NCI-H146 (cell line): ENCODE data around the gene TEAD4.
A peak's percentile ranks its signal among the peaks of the same experiment; 100 is the strongest.

ENCODE experiments used
- DNase-seq: peaks from one replicate; lab custom pipeline; 2025; lab: John Stamatoyannopoulos, UW

The TEAD4 gene

DNA sequence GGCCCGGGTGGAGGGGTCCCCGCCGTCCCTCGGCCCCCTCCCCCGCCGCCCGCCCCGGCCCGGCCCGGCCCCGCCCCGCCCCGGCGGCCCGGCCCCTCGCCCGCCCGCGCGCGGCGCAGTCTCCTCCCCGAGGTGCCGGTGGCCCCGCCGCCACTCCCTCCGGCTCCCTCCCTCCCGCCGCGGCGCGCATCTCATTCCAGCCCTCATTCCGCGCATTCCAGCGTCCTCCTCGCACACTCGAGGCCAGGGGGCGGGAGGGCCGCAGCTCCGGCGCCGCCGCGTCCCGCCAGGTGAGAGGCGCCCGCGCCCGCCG, at the start of gene TEAD4:
TEAD4 (plus strand) TSS at position 206 of the 313 bp plus-strand sequence.
- peak; percentile 81 for DNase-seq

DNA sequence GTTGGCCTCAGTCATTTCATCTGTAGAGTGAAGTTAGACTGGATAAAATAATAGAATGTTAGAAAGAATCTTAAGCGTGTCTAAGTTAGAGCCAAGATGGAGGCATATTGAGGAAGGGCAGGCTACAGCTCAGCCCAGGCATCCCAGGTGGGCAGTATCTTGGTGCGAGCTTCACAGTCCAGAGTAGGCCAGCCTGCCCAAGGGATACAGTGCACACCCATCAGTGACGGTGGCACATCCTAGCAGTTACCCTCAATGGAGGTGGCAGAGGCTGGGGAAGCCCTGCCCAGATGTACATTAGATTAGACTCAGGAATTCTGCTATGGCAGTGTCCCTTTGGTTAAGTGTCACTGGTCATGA, 47.0 kb upstream of the TEAD4 start:
- DNase-seq = no peak

DNA sequence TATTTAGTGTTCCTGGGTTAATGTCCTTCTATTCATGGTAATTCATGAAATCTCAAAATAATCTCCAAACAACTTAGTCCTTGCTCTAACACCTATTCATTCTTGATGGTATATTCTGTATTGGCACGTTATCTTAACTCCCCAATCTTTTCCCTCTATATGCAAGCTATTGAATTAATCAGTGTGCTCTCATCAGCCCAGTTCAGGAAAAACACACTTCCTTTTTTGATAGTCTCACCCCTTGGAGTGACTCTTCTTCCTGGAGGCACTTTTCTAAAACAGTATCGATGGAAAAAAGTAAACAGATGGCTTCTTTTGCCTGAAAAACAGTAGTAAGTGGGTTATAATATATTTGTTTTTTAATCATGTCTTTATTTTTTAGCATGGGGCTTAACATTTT, 39.9 kb upstream of the TEAD4 start:
- DNase-seq = no peak

DNA sequence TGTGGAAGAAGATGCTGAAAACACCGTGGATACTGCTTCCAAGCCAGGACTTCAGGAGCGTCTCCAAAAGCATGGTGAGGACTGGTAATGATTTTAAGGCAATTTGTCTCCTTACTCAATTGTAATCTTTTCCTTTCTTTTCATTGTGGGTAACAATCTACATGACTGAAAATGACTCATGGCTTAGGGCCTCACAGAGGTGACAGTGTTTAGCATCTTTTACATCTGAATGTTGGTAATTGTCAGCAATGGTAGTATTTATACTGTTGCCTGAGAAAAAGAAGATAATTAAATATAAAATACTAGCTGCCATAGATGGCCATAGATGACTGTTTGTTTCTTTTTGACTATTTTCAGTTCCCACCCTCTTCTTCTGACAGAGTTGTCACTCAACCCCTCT, 36.9 kb upstream of the TEAD4 start:
- no peak for DNase-seq

DNA sequence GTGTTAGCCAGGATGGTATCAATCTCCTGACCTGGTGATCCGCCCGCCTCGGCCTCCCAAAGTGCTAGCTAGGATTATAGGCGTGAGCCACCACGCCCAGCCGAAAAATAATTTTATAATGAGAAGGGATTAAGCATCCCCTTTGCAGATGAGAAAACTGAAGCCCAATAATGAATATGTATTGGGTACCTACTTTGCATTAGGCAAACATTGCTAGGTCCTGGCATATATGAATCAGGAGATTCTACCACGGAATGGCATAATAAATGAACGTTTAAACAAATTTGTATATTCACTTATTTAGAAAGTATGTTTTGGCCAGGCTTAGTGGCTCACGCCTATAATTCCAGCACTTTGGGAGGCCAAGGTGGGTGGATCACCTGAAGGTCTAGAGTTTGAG, 36.1 kb upstream of the TEAD4 start:
- no peak for DNase-seq

DNA sequence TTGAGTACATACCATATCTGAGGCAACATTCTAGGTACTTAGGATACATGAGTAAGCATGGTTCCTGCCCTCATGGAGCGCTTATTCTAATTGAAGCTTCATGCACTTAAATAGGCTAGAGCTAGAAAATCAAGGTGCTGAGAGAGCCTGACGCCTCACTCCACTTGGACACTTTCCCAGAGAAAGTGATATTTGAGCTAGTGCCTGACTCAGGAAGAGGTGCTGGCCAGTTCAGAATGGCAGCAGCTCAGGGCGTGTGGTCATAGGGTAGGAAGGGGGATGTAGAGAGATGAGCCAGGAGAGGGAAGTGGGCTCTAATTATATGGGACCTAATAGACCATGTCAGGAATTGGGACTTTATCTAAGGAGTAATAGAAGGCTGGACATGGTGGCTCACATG, 35.2 kb upstream of the TEAD4 start:
- no peak for DNase-seq

DNA sequence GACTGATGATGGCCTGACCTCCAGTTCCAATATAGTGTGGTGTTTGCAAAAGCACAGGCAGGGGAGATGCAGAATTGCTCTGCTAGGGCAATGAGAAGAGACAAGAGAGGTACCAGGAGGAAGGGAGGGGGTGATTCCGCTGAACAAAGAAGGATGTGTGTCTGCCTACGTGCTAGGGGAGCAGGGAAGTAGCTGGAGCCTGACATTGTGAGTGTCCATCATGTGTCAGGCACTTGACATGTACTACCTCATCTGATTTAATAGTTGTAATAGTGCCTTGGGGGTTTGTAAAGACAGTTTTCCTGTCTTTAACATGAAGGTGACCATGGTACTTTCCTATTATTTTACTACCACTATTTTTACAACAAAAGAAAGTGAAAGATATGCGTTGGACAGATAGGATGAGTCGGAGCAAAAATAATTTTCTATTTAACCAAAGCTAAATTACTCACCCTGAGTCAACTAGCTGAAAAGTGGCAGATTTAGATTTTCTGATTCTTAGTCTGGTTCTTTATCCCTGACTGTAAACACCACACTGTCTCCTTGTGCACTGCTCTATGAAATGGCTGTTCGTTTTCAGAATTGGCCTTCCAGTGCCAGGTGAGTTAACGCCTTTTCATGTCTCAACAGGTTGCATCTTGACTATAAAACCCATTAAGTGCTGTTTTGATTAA, 33.7 kb upstream of the TEAD4 start:
- DNase-seq = no peak

DNA sequence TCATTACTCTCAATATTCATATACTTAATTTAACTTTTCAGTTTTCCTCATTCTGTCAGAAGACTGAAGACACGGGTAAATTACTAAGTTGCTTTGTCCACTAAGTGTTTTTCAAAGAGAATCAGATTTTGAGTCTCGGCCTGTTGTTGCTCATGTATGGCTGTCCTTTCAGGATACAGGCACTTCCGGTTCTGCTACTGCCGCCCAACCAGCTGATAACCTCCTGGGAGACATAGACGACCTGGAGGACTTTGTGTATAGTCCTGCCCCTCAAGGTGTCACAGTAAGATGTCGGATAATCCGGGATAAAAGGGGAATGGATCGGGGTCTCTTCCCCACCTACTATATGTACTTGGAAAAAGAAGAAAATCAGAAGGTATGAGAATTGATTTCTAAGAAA, 28.3 kb upstream of the TEAD4 start:
- DNase-seq = no peak

DNA sequence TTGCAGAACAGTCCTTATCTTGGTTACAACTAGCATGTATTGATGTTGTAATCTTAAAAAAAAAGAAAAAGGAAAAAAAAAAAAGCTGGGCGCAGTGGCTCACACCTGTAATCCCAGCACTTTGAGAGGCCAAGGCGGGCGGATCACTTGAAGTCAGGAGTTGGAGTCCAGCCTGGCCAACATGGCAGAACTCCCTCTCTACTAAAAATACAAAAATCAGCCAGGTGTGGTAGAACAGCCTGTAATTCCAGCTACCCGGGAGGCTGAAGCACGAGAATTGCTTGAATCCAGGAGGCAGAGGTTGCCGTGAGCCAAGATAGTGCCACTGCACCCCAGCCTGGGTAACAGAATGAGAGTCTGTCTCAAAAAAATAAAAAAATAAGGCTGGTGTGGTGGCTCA, 25.6 kb upstream of the TEAD4 start:
- no peak for DNase-seq

DNA sequence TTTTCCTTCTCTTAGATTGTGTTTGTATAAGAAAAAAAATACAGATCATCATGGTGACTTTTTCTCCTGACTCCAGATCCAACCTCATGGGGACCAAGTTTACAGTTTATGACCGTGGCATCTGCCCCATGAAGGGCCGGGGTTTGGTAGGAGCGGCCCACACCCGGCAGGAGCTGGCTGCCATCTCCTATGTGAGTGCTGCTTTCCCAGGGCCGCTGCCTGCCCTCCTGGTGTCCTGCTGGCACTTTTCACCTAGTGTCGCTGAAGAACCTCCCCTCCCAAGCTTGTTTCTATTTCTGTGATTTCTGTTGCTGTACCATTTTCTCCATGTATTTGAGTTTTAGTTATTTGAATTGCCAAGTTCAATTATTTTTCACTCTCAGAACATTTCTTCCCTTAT, 24.8 kb upstream of the TEAD4 start:
- no peak for DNase-seq

DNA sequence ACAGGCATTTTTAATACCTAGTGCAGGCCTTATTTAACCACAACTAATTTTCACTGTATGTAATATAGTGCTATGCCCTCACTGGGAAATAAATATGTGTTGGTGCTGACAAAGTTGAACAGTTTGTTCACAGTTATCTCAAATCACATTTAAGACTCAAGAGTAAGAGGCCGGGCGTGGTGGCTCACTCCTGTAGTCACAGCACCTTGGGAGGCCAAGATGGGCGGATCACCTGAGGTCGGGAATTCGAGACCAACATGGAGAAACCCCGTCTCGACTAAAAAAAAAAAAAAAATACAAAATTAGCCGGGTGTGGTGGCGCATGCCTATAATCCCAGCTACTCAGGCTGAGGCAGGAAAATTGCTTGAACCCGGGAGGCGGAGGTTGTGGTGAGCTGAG, 22.9 kb upstream of the TEAD4 start:
- no peak for DNase-seq

DNA sequence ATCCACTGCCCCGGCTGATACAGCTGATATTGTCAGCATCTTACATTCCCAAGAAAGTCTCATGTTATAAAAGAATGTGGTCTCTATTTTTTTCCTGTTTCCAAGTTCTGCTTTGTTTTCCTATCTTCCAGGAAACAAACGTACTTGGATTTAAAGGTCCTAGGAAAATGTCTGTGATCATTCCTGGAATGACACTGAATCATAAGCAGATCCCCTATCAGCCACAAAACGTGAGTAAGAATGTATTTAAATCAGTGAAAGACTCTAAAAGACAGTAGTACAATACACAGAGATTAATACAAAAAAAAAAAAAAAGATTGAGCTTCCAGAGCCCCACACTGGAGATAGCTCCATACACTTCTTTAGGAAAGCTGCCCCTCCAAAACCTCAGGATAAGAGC, 21.7 kb upstream of the TEAD4 start:
- DNase-seq = no peak

DNA sequence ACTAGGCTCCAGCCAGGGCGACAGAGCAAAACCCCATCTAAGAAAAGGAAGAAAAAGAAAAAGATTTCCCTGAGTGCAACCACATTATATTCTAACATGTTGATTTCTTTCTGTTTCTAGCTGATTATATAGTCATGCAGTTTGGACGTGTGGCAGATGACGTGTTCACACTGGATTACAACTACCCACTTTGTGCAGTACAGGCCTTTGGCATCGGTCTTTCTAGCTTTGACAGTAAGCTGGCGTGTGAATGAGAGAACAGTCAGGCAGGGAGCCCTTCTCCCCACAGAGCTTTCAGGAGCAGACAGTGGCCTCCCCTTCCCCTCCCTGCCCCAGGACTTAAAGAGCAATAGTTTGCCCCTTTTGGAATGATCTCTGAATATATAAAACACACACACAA, 20.0 kb upstream of the TEAD4 start:
- DNase-seq = no peak

DNA sequence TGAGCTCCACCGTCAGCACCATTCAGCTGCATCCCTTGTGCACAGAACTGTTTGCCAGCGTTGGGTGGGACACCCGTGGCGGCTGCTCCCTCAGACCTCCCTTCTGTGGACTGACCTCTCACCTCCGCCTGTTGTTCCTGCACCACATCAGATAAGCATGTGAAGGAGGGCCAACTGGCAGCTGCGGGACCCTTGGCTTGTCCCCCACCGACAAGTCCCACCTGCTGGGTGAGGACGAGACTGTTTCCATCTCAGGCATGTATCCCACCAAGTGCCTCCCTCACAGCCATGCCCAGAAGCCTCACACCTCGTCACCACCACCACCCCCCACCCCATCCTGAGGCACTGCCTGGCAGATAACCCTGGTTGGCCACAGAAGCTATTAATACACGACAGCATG, 18.6 kb upstream of the TEAD4 start:
- peak; percentile 67 for DNase-seq

DNA sequence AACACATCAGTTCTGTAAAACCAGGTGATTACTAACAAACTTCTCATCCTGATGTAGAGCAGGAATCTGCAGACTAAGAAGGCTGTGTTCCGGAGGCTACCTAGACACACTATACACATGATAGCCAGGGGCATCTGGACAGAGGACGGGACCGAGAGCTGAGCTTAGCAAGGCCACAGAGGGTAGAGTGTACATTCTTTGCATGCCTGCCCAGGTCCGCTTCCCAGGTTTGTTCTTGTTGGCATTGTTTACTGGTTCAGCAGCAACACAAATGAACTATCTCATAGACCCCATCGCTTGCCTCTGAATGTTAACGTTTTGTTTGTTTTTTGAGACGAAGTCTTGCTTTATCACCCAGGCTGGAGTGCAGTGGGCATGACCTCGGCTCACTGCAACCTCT, 17.7 kb upstream of the TEAD4 start:
- no peak for DNase-seq

DNA sequence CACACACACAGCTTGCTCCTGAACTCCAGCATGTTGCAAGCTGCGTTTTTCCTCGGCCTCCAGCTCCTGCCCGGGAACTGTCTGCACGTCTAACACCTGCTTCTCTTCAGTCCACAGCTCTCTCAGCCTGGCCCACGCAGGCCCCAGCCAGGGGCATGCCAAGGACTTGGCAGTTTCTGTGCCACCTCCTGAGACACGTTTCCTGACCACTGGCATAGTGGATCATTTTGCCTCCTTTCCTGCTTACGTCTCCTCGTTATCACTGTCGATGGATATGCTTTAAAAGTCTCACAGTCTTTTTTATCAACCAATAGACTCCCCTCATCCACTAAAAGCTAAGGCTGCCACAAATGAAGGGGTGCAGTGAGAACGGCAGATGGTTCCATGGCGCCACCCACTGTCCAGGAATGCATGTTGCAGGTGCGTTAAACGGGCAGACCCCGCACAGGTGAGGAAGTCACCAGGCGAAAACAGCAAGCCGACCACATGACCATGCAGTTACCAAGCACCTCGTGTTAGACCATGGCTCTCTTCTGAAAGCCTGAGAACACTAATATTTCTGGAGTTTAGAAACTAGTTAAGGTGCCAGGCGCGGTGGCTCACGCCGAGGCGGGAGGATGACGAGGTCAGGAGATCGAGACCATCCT, 14.7 kb upstream of the TEAD4 start:
- DNase-seq = peak; percentile 45

DNA sequence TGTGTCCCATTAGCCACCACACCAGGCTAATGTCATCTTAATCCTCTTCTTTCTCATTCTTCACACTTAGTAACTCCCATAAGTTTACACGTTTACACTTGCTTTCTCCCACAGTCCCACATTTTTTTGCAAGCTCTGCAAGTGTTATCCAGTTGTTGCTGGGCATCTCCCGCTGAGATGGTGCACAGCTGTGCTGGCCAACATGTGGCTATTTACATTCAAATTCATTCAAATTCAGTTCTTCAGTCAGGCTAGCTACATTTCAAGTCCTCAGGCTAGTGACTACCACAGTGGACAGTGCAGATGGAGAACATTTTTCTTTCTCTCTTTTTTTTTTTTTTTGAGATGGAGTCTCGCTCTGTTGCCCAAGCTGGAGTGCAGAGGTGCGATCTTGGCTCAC, 9.8 kb upstream of the TEAD4 start:
- DNase-seq = no peak

DNA sequence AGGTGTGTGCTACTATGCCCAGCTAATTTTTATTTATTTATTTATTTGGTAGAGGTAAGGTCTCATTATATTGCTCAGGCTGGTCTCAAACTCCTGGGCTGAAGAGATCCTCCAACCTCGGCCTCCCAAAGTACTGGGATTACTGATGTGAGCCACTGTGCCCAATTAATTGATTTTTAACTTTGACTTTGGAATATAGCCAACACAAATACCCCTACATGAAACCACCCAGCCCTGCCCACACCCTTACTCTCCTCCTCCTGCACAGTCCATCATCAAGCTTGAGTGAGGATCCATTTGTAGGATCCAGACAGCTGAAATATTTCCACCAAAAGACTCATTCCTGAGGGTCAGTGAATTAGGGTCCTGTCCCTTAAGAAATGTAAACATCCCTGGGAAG, 3.3 kb upstream of the TEAD4 start:
- no peak for DNase-seq

DNA sequence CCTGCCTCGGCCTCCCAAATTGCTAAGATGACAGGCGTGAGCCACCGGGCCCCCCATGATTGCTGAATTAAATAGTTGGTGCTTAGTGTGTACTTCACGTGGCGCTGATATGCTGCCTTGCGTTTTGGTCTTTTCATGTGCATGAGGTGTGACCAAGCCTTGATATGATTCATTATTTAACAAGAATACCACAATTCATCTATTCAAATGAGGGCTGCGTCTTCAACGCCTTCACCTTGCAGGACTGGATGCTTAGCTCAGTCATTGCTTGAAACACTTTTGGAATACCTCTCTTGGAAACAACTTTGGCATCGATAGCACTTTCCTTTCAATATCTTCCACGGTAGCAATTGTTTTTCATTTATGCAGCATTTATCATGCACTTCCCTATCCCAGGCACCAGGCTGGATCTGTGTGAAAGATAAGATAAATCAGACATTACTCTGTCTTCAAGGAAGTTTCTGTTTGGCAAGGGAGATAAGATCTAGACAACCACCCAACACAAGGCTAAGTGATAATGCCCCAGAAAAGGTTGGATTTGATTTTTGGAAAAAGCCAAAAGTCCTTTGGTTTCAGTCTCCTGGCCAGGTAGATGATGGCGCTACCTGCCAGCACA, 1.3 kb upstream of the TEAD4 start:
- DNase-seq = no peak

DNA sequence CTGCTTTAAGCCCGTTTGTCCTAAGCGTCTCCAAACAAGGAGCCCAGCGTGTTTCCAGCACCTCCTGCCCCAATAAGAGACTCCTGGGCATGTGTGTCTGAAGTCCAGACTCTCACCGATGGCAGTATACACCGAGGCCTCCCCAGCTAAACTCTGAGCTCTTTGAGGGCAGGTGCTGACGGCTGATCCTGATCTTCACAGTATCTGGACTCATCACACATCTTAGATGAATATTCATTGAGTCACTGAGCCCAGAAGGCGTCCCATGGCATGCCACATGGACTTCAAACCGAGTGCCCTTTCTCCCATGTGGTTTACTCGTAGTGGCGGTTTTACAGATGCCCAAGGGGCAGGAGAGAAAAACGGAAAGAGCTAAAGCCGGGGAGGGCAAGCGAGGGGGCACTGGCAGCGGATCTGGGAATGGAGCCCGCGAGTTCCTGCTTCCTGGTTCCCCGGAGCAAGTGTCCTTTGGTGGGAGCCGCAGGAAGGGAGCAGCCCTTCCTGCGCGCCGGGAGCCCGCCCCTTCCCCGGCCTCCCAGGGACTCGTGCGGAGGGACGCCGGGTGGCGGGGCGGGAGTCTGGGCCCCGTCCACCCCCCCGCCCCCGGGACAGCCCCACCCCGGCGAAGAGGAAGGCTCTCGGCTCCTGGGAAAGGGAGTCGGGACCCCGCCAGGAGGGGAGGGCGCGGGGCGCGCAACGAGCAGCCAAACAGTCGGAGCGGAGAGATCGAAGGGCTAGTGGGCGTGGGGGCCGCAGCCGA, 585 bp upstream of the TEAD4 start:
- DNase-seq = peak; percentile 89

DNA sequence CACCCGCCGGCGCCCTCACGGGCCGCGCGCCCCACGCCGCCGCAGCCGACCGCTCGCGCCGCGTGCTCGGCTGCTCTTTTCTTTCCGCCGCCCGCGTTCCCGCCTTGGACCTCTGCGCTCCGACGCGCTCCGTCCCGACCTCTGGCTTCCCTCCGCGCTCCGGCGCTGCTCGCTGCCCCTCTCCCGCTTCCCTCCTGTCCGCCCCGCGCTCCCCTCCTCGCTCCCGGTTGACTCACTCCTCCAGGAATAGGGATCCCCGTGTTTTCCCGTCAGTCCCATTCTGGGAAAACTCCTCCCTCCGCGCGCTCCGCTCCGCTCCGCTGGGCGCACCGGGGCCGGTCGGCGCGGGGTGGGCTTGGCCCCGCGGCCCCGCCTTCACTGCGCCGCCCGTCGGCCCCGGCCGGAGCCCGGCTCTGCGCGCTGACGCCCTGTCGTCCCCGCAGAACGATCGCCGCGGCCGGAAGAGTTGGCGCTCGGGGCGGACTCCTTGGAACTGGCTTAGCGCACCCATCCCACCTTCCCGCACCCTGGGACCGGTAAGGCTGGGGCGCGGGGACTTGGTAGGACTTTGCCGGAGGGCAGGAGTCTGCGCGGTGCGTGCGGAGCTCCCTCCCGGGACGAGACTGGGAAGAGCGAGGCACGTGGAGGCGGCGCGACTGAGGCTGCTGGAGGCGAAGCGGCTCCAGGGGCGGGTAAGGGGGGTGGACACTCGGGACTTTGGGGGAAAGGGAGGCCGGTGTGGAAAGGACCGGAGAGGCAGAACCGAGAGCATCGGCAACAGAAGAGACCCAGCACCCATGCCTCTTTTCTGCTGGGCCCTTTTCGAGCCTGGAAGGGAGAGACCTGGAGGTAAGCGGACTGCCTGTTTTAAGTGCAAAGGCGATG, 550 bp downstream of the TEAD4 start:
- DNase-seq = peak; percentile 81

DNA sequence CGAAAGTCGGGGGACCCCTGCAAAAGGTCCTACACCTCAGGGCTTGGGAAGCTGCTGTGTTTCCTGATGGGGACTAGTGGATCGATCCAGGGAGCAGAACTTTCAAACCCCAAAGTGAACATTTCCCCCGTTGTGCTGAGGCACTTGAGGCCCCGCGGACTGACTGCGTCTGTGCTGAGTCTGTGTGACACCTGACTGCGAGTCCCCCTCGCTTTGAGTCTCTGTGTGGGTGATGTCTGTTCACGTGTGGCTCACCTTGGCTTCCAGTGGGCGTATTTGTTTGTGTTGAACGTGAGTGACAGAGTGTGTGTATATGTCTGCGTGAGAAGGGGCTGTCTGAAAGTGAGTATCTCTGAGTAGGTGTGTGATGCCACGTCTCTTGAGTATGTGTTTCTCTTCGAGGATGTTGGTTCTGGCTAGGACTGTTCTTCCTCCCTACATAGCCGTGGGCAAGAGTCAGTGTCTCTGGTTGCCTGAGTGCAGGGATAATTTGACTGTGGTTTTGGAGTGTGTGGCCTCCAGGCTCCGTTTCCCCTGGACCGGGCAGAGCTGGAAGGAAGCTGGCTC, 1.3 kb downstream of the TEAD4 start:
- no peak for DNase-seq
